ENCODE measurements around the gene RAB7B.

DNA sequence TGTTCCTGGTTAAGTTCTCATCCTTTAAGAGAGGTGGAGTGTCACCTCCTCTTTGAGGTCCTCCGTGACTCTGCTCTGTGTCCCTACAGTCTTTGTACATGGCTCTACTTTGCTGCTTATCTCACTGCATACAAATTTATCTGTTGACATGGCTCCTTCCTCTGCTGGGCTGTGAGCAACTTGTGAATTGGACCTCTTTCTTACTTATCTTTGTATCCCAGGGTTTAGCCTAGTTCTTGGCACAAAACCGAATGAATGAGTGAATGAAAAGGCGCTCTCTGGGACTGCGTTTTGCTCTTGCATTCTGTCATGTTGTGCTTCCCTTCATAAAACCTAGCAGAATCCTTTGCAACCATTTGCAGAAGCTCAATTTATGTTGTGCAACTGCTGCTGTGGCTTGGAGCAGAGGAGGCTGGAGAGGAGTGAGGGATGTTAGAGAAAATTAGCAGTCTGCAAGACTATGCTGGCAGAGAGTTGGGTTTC is 72.4 kb downstream of the RAB7B start:
- TF ChIP-seq, protein P1, sequence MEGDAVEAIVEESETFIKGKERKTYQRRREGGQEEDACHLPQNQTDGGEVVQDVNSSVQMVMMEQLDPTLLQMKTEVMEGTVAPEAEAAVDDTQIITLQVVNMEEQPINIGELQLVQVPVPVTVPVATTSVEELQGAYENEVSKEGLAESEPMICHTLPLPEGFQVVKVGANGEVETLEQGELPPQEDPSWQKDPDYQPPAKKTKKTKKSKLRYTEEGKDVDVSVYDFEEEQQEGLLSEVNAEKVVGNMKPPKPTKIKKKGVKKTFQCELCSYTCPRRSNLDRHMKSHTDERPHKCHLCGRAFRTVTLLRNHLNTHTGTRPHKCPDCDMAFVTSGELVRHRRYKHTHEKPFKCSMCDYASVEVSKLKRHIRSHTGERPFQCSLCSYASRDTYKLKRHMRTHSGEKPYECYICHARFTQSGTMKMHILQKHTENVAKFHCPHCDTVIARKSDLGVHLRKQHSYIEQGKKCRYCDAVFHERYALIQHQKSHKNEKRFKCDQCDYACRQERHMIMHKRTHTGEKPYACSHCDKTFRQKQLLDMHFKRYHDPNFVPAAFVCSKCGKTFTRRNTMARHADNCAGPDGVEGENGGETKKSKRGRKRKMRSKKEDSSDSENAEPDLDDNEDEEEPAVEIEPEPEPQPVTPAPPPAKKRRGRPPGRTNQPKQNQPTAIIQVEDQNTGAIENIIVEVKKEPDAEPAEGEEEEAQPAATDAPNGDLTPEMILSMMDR (conservative IDR thresholded peaks at IDR 0.05; ENCODE audit: low read length): no peak
- no peak for TF ChIP-seq EZH2phosphoT487 (IDR thresholded peaks at IDR 0.05; ENCODE audit: borderline replicate concordance, low read depth, low read length)
